HG02970 (cell line): ENCODE results near the gene GNL1.

Experiments used
- ATAC-seq: cut with Tn5 transposase; IDR thresholded peaks from one replicate; pipeline ENCODE4 v1.9.1; 2021; ENCODE audit warnings: mild to moderate bottlenecking, moderate library complexity, moderate number of reproducible peaks; ENCODE audit not compliant: unreplicated experiment, low FRiP score

The GNL1 gene

GRCh38 chr6:30570263-30570662 lies 14.0 kb upstream of the GNL1 start:
- ATAC-seq, result no peak

- ATAC-seq, result no peak
These were observed 12.0 kb upstream of the GNL1 start for GRCh38 chr6:30568245-30568644.

- ATAC-seq, result no peak
These were observed 9.5 kb upstream of the GNL1 start for GRCh38 chr6:30565772-30566171.

- ATAC-seq, result no peak
These were observed 7.8 kb upstream of the GNL1 start for GRCh38 chr6:30564114-30564513.

- no peak for ATAC-seq
These were observed 6.5 kb upstream of the GNL1 start for GRCh38 chr6:30562470-30563425.

GRCh38 chr6:30560930-30561329 lies 4.6 kb upstream of the GNL1 start:
- ATAC-seq, result no peak

- ATAC-seq, result no peak
These were observed 1.3 kb upstream of the GNL1 start for GRCh38 chr6:30557683-30557981.

- peak; percentile 46 for ATAC-seq
These were observed 805 bp upstream of the GNL1 start, which contains the start of gene PRR3 for GRCh38 chr6:30556906-30557682. Gene PRR3, plus strand, starts transcription at chr6:30557295. Its CDS starts 50 bp downstream, at chr6:30557345.

- ATAC-seq, result no peak
These were observed 548 bp downstream of the GNL1 start for GRCh38 chr6:30555816-30556065.

- ATAC-seq, result no peak
These were observed 1.1 kb downstream of the GNL1 start for GRCh38 chr6:30554962-30555815.

- ATAC-seq, result no peak
These were observed 1.9 kb downstream of the GNL1 start for GRCh38 chr6:30554404-30554803.

GRCh38 chr6:30548375-30548774 lies 7.9 kb downstream of the GNL1 start:
- ATAC-seq, result no peak

GRCh38 chr6:30547454-30547853 lies 8.8 kb downstream of the GNL1 start:
- no peak for ATAC-seq

- no peak for ATAC-seq
These were observed 11.5 kb downstream of the GNL1 start for GRCh38 chr6:30544666-30545272.

- ATAC-seq, result no peak
These were observed 12.5 kb downstream of the GNL1 start for GRCh38 chr6:30543821-30544220.

GRCh38 chr6:30542915-30543314 lies 13.4 kb downstream of the GNL1 start:
- no peak for ATAC-seq

- no peak for ATAC-seq
These were observed 13.9 kb downstream of the GNL1 start for GRCh38 chr6:30542404-30542725.

GRCh38 chr6:30541515-30542403 lies 14.5 kb downstream of the GNL1 start:
- ATAC-seq, result no peak

- no peak for ATAC-seq
These were observed 18.4 kb downstream of the GNL1 start for GRCh38 chr6:30537931-30538330.
